Stimulated activated CD8-positive, alpha-beta memory T cell treated with anti-CD3 and anti-CD28 coated beads, Interleukin-4, amount 100 ng/mL, for 24 hours (primary cell): ENCODE results near the gene E2F2.

ENCODE experiments used
- DNase-seq: peaks from one replicate; pipeline ENCODE4 v3.0.0-alpha.2; 2020; ENCODE audit warnings: low read depth

The E2F2 gene

GRCh38 chr1:23562137-23562876 is 31.3 kb upstream of the E2F2 start:
- no peak for DNase-seq

GRCh38 chr1:23561813-23562100 is 30.7 kb upstream of the E2F2 start:
- DNase-seq: no peak

- DNase-seq: no peak
Observed at GRCh38 chr1:23561076-23561812, 30.2 kb upstream of the E2F2 start.

- DNase-seq: no peak
Observed at GRCh38 chr1:23559985-23560741, 29.1 kb upstream of the E2F2 start.

- peak; percentile 87 for DNase-seq
Observed at GRCh38 chr1:23559136-23559984, 28.3 kb upstream of the E2F2 start, which contains the start of gene ID3. Gene ID3 (minus strand): TSS chr1:23559501. CDS start chr1:23559426, 75 bp downstream.

- DNase-seq: no peak
Observed at GRCh38 chr1:23558872-23559135, 27.8 kb upstream of the E2F2 start.

- peak; percentile 34 for DNase-seq
Observed at GRCh38 chr1:23558140-23558871, 27.3 kb upstream of the E2F2 start.

GRCh38 chr1:23557471-23558124 is 26.6 kb upstream of the E2F2 start:
- DNase-seq: no peak

- DNase-seq: no peak
Observed at GRCh38 chr1:23556635-23557470, 25.8 kb upstream of the E2F2 start.

GRCh38 chr1:23555986-23556634 is 25.1 kb upstream of the E2F2 start:
- no peak for DNase-seq

- DNase-seq: no peak
Observed at GRCh38 chr1:23555270-23555985, 24.4 kb upstream of the E2F2 start.

- peak; percentile 71 for DNase-seq
Observed at GRCh38 chr1:23554481-23555269, 23.6 kb upstream of the E2F2 start.

- no peak for DNase-seq
Observed at GRCh38 chr1:23554127-23554480, 23.1 kb upstream of the E2F2 start.

- no peak for DNase-seq
Observed at GRCh38 chr1:23553231-23554126, 22.4 kb upstream of the E2F2 start.

- DNase-seq: no peak
Observed at GRCh38 chr1:23551849-23552248, 20.8 kb upstream of the E2F2 start.

GRCh38 chr1:23548704-23549143 is 17.7 kb upstream of the E2F2 start:
- no peak for DNase-seq
